Measurements from ENCODE around the gene NES.

Gene NES, protein sequence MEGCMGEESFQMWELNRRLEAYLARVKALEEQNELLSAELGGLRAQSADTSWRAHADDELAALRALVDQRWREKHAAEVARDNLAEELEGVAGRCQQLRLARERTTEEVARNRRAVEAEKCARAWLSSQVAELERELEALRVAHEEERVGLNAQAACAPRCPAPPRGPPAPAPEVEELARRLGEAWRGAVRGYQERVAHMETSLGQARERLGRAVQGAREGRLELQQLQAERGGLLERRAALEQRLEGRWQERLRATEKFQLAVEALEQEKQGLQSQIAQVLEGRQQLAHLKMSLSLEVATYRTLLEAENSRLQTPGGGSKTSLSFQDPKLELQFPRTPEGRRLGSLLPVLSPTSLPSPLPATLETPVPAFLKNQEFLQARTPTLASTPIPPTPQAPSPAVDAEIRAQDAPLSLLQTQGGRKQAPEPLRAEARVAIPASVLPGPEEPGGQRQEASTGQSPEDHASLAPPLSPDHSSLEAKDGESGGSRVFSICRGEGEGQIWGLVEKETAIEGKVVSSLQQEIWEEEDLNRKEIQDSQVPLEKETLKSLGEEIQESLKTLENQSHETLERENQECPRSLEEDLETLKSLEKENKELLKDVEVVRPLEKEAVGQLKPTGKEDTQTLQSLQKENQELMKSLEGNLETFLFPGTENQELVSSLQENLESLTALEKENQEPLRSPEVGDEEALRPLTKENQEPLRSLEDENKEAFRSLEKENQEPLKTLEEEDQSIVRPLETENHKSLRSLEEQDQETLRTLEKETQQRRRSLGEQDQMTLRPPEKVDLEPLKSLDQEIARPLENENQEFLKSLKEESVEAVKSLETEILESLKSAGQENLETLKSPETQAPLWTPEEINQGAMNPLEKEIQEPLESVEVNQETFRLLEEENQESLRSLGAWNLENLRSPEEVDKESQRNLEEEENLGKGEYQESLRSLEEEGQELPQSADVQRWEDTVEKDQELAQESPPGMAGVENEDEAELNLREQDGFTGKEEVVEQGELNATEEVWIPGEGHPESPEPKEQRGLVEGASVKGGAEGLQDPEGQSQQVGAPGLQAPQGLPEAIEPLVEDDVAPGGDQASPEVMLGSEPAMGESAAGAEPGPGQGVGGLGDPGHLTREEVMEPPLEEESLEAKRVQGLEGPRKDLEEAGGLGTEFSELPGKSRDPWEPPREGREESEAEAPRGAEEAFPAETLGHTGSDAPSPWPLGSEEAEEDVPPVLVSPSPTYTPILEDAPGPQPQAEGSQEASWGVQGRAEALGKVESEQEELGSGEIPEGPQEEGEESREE (N-terminal part only)

DNA sequence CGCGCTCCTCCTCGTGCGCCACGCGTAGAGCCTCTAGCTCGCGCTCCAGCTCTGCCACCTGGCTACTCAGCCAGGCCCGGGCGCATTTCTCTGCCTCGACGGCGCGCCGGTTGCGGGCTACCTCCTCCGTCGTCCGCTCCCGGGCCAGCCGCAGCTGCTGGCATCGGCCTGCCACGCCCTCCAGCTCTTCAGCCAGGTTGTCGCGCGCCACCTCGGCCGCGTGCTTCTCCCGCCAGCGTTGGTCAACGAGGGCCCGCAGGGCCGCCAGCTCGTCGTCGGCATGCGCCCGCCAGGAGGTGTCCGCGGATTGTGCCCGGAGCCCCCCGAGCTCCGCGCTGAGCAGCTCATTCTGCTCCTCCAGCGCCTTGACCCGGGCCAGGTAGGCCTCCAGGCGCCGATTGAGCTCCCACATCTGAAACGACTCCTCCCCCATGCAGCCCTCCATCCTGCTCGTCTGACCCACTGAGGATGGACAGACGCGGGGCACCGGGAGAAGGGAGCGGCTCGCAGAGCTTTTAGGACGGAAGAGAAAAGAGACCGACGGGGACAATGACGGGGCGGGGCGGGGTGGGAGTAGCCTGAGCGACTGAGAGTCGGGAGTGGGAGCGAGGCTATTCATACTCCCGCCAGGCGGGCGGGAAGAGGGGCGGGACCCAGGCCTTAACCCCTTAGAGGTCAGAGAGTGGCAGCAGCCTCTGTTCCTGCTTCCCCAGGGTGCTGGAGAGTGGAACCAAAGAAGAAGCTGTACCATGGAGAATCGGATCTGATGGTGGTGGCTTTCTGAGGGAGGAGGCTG is at the start of gene NES:
NES (minus strand) TSS at position 588 of the 796 bp plus-strand sequence; CDS start at position 445, 143 bp downstream.
- in situ Hi-C loops (cut with MboI; ENCODE audit: low sequenced_read_pairs) = loop anchor here (10.0 kb wide), 1 partner anchor 52 kb away; no protein-coding TSS in a partner anchor

DNA sequence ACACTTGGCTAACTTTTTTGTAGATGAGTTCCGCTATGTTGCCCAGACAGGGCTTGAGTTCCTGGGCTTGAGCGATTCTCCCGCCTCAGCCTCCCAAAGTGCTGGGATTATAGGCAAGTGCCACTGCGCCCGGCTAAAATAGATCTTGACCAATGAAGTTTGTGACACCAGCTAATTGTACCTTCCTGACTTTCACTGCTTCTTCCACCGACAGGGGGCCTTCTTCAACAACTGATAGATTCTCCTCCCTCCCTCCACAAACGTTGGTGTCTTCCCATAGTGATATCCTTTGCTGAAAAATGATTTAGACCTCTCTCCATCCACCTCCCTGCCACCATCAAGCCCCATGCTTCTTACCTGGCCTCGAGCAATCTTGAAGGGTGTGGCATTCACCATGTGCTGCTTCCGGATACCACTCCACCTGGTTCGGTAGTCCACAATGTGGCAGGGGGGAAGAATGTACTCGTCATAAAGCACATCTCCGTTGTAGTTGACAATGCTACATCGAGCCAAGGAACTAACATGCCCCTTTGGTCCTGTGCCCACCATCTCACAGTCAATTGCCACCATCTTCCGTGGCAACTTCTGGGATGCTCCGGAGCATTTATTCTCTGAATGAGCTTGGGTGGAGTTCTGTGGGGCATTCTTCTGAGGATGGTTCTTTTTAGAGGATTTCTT is 49.5 kb upstream of the NES start:
- in situ Hi-C loops (cut with MboI; ENCODE audit: low sequenced_read_pairs) = no loop called here

DNA sequence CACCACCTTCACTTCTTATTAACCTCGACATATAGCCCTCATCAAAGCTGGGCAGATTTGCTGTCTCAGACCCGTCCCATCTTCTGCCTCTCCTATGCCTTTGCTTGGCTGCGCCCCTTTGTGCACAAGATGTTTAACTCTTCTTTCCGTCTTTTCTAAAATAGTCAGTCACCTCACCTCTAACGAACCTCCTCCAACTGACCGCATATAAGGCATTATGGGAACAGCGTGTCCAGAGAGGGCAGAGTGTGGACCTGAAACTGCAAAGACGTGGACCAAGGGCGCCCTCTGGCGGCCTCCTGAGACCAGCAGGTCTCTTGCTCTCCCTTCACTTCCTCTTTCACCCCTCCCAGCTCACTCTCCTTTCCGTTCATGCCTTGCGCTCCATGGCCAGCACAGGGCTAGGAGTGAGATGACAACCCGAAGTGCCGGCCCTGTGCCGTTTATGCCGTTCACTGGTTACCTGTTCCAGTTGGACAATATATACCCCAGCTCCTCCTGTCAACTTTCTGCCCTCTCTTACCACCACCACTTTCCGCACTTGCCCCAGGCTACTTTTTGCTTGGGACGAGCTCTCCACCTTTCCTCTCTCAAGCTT is 48.6 kb upstream of the NES start:
- in situ Hi-C loops (cut with MboI; ENCODE audit: low sequenced_read_pairs) = no loop called here

DNA sequence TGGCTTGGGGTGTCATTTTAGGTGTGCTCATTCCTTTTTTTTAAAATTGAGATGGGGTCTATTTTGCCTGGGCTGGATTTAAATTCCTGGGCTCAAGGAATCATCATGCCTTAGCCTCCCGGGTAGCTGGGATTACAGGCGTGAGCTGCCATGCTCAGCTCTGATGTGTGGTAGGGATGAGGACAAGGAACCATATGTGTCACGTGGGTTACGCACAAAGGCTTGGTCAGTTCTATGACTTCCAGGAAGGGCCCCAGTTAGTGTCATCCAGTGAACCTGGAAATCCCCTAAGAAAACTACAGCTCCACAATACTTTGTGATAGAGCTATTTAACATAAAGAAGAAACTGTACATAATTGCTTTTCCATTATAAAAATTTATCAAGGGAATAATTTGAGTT is 44.3 kb upstream of the NES start:
- in situ Hi-C loops (cut with MboI; ENCODE audit: low sequenced_read_pairs) = loop anchor here (25.0 kb wide), 1 partner anchor 166 kb away; the partner anchor contains the start of gene PEAR1

DNA sequence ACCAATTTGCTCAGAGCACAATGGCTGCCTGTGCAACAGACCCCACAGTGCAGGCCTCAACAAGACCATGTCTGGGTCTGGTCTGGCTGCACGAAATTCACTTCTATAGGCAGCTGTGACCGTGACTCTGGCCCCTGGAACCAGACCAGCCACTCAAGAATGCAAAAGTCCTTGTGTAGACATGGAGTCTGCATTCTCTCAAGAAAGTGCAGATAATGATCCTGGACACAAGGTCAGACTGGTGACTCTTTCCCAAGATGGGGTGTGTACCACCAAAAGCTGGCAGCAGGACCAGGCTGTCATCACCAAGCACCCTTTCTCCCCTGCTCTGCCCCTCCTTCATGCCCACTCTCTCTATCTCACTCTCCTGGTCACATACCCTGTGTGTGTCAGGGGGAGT is 43.9 kb upstream of the NES start:
- in situ Hi-C loops (cut with MboI; ENCODE audit: low sequenced_read_pairs) = loop anchor here (25.0 kb wide), 1 partner anchor 166 kb away; the partner anchor contains the start of gene PEAR1

DNA sequence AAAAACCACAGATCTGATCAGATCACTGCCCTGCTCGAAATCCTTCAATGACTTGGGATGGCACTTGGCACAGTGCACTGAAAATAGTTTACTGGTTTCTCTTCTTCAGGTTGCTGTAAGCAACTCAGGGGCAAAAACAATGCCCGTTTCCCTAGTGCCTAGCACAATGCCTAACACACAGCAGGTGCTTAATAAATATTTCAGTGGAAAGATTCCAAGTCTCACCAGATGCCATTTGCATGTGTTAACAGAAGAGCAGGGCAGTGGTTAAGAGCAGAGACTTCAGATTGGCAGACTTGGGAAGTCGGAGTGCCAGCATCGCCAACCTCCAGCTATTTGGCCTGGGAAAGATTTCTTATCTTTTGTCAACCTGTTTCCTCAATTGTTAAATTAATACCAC is 40.1 kb upstream of the NES start:
- in situ Hi-C loops (cut with MboI; ENCODE audit: low sequenced_read_pairs) = loop anchor here (25.0 kb wide), 1 partner anchor 170 kb away; the partner anchor contains the start of gene PEAR1

DNA sequence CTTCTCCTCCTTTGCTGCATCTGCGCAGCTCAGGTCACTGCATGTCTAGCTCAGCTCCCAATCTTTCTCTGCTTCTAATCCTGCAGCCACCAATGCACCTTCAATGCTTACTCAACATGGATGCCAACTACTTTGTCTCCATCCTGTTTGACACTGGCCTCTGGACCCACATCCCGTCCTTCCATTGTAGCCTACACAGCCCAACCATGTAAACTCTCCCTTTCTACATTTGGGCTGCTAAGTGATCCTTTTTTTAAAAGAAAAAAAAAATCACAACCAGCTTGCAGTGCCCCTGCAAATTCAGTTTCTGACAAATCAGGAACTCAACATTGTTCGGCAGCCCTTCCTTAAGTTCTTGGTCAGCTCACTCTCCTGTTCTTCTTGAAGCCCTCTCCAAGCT is 37.6 kb upstream of the NES start:
- in situ Hi-C loops (cut with MboI; ENCODE audit: low sequenced_read_pairs) = loop anchor here (25.0 kb wide), 1 partner anchor 172 kb away; the partner anchor contains the start of gene PEAR1

DNA sequence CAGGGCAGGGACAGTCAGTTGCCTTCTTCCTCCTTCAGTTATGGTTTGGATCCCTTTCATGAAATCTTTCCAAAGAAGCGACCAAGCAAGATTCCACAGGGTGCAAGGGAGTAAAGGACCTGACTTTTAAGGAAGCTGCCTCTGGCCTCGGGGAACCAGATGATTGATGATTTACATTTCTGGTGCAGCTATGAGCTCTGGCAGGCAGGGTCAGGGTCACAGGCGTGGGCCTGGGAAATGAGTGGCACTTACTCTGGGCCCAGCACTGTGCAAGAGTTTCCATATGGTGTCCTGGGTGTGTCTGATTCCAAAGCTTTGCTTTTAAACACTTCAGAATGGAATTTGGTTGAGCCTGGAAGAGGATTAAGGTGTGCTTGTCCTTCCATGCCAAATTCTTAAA is 35.4 kb upstream of the NES start:
- in situ Hi-C loops (cut with MboI; ENCODE audit: low sequenced_read_pairs) = loop anchor here (25.0 kb wide), 1 partner anchor 175 kb away; the partner anchor contains the start of gene PEAR1

DNA sequence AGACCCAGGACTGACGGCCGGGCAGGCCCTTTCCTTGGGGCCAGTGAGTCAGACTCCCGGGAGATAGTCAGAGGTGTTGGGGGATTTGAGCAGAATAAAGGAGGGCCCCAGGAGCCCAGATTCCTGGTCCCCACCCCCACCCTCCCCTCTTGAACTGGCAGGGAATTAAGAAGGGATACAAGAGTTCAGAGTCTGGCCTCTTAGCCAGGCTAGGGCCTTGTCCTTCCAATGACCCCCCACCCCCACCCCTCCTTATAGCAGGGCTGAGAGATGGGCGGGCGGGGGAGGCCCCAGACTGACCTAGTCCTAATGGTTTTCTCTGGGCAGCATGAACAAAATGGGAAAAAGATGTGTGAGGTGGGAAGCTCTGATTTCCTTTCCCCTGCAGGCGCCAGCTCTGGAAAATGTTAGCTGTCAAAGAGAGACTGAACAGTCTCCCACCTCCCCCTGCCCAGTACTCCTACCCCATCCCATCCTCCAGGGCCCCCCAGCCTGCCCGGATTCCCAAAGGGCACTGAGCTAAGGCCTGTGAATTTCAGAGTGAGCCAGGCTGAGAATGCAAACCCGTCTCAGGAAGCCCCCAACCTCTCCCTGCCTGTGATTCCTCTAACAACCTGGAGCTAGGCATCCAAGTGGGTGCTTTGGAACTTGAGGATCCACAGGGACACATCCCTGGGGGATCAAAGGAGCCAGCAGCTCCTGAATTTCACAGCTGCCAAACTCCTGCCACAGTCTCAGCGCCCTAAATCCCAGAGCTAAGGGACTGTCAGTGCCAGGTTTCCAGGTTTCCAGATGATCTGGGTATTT is 34.0 kb upstream of the NES start:
- in situ Hi-C loops (cut with MboI; ENCODE audit: low sequenced_read_pairs) = loop anchor here (25.0 kb wide), 1 partner anchor 176 kb away; the partner anchor contains the start of gene PEAR1

DNA sequence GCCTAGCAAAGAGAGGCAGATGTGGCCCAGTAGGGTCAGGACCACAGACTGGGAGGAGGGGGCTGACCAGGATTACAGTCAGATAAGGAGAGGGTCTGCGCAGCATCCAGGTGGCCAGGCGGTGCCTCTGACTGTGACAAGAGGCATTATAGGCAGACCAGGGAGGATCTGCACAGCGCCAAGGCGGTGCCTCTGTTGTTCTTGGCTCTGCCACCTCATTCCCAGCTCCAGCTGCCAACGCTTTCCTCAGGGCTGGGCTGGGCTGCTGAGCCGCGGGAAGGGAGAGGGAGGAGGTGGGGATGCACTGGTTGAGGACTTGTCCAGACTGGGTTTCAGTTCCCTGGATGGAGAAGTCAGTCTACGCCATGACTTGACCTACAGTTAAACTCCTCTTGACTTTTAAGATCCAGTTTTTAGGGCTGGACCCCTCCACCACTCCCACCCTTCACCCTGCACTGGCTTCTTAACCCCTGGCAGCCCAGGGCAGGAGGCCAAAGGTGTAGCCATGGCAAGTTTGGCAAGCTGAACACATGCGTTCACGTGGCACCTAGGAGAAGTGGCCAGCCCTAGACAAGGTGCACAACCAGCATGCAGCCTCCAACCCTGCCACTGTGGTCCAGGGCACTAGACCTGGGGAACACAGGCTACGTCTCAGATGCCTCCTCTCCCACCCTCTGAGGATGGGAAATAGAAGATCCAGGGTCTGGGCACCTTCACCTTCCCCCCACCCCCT is 32.7 kb upstream of the NES start:
- in situ Hi-C loops (cut with MboI; ENCODE audit: low sequenced_read_pairs) = loop anchor here (25.0 kb wide), 1 partner anchor 177 kb away; the partner anchor contains the start of gene PEAR1

DNA sequence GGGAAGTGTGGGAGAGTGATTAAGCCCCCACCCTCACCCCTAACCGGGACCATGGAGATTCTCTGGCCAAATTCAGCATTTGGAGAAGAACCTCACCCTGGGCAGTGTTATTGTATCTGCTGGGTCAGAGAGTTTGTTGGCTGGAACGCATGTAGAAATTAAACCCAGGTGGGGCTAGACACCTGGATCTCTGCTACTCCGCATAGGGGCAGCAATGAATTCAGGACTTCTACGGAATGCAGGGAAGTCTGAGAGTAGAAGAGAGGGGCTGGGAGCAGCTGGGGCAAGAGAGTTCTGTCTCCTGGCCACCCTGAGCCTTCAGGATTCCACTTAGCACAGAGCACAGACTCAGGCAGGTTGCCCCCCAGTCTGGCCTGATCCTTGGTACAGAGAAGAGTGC is 31.8 kb upstream of the NES start:
- in situ Hi-C loops (cut with MboI; ENCODE audit: low sequenced_read_pairs) = loop anchor here (25.0 kb wide), 1 partner anchor 178 kb away; the partner anchor contains the start of gene PEAR1

DNA sequence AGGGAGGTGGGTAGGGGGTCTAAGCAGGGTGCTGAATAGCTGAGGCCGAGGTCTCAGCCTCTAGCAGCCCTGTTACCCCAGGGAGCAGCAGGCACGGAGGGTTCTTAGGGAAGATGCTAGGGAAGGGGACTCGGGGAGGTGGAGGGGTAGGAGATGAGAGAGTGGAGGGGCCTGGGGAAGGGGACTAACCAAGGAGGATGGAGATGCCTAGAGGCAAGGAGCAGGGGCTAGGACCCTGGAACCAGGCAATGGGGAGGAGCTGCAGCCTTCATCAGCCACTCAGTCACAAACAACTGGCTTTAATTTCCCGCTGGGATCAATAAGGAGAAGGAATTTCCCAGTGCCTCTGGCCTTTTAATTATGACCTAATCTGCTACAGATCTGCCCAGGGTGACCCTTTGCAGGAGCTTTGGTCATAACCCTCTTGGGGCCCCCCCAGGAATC is 31.0 kb upstream of the NES start:
- in situ Hi-C loops (cut with MboI; ENCODE audit: low sequenced_read_pairs) = loop anchor here (25.0 kb wide), 1 partner anchor 179 kb away; the partner anchor contains the start of gene PEAR1

DNA sequence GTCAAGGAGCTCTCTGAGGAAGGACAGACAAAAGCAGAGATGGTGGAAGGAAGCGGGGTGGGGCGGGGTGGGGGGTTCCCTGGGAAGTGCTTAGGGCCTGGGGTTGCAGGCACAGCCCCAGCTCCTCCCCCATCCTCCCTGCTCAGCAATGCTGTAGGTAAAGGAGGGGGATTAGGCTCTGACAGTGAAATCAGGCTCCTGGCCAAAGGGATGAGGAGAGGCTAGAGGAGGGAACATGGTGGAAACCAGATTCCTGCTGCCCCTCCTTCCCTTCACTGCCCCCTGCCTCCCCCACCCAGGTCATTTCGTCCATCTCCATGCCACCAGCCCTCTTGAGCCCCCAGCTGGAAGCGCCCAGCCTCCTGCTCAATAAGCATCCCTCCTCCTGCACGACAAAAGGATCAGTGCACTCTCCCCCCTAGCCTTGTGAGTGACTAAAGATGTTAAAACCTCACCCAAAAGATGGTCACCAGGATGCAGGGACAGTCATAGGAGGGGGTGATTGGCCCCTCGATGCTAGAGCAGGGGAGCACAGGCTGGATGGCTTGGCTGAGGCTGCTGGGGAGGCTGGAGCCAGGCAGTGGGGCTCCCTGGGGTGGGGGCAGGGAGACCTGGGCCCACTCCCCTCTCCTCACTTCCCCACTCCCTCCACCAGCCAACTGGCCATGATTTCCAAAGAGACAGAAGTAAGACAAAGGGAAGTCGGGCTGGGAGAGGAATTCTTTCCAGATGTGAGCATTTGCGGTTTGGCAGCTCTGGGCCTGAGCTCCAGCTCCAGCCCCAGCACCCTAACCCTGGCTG is 30.4 kb upstream of the NES start:
- in situ Hi-C loops (cut with MboI; ENCODE audit: low sequenced_read_pairs) = loop anchor here (25.0 kb wide), 1 partner anchor 180 kb away; the partner anchor contains the start of gene PEAR1

DNA sequence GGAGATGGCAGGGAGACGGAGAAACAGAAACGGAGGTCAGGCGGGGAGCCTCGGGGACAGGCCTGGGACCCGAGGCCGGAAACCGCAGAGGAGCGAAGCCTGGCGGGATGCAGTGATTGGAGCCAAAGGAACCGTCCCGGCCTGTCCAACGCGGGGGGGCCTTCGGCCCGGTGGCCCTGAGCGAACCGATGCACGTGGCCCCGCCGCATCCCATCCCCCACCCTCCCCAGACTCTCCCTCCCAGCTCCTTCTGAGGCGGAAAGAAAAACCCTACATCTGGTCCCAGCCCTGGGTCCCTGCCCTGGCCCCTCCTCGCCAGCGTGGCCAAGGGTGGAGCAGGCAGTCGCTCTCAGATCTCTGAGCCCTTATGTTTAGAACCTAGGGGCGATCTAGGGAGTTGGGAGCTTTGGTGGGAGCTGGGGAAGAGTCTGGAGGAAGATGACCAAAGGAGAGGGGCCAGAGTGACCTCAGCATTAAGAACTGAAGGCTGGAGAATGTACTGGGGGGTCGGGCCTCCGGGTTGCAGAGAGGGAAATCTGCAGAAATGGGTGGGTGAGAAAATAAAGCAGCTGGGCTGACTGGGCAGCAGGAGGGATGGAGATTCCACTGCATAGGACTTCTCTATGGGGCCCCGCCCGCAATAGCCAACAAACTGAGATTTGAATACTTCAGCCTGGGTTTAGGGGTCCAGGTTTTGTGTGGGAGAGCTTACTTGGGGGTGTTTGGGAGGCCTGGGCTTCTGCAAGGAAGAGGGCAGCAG is 29.6 kb upstream of the NES start:
- in situ Hi-C loops (cut with MboI; ENCODE audit: low sequenced_read_pairs) = loop anchor here (25.0 kb wide), 1 partner anchor 180 kb away; the partner anchor contains the start of gene PEAR1

Measured in HL-60/S4 treated with retinoic acid at 250 ng/mL for 4 days and 3 days (cell line).